ENCODE measurements around the gene LRIG1. TPM values are rescaled to one million over a fixed set of nuclear protein-coding genes. Genes with fewer than 3 reads are reported as not detected.

Gene LRIG1
- total RNA-seq, 6 experiments from 2014 or later = 15.8 to 23.2 (median 17.8) TPM

GRCh38 chr3:66392966-66393332 lies 107.9 kb downstream of the LRIG1 start:
- 80% methylated on average over 1 of the region's 2 CpGs for WGBS (ENCODE audit: insufficient coverage, low coverage, low lambda C conversion rate, missing lambda C conversion rate)
- Histone ChIP-seq H3K36me3 (peaks cover 0 to 33% (median 7%) of the 10 kb centered on the region in 4 donors), H3K27me3 (no peaks in the 10 kb centered on the region), H3K4me3 (no peak overlapping the region), H3K9me3 (no peaks in the 10 kb centered on the region), H3K27ac (no peak overlapping the region), H3K4me1 (no peaks in the 10 kb centered on the region)
- no peak for TF ChIP-seq POLR2A (IDR thresholded peaks at IDR 0.05)
- TF ChIP-seq CTCF (IDR thresholded peaks at IDR 0.05) = no peak
- intact Hi-C loops (cut with DNase I) = no loop called here
- ATAC-seq (no peak), DNase-seq (no peak)

- DNase-seq (no peak), ATAC-seq (no peak)
- Histone ChIP-seq H3K36me3 (peaks cover 0 to 29% (median 7%) of the 10 kb centered on the region in 4 donors), H3K4me1 (no peaks in the 10 kb centered on the region), H3K9me3 (no peaks in the 10 kb centered on the region), H3K27me3 (no peaks in the 10 kb centered on the region), H3K27ac (no peak overlapping the region), H3K4me3 (no peak overlapping the region)
- TF ChIP-seq CTCF (IDR thresholded peaks at IDR 0.05) = no peak
- no peak for TF ChIP-seq POLR2A (IDR thresholded peaks at IDR 0.05)
- intact Hi-C loops (cut with DNase I) = no loop called here
- WGBS (ENCODE audit: insufficient coverage, low coverage, low lambda C conversion rate, missing lambda C conversion rate) = 87% methylated on average over 3 of the region's 3 CpGs
Observed at GRCh38 chr3:66392512-66392911, 108.3 kb downstream of the LRIG1 start.

GRCh38 chr3:66390013-66390412 lies 110.8 kb downstream of the LRIG1 start:
- no peak overlapping the region for H3K4me3 ChIP-seq
- no peak for DNase-seq
- no peaks in the 10 kb centered on the region for H3K9me3 ChIP-seq
- H3K4me1 ChIP-seq = no peaks in the 10 kb centered on the region
- no peak for ATAC-seq
- peaks cover 0 to 25% (median 12%) of the 10 kb centered on the region in 4 donors for H3K36me3 ChIP-seq
- TF ChIP-seq POLR2A (IDR thresholded peaks at IDR 0.05) = no peak
- no peak for TF ChIP-seq CTCF (IDR thresholded peaks at IDR 0.05)
- intact Hi-C loops (cut with DNase I) = no loop called here
- H3K27ac ChIP-seq = no peak overlapping the region
- no peaks in the 10 kb centered on the region for H3K27me3 ChIP-seq

- intact Hi-C loops (cut with DNase I) = no loop called here
- Histone ChIP-seq H3K4me1 (no peaks in the 10 kb centered on the region), H3K27ac (no peak overlapping the region), H3K4me3 (no peak overlapping the region), H3K36me3 (peaks cover 0 to 39% (median 20%) of the 10 kb centered on the region in 4 donors), H3K27me3 (no peaks in the 10 kb centered on the region), H3K9me3 (no peaks in the 10 kb centered on the region)
- WGBS (ENCODE audit: insufficient coverage, low coverage, low lambda C conversion rate, missing lambda C conversion rate) = 83% methylated on average over 5 of the region's 7 CpGs
- ATAC-seq = no peak
- TF ChIP-seq CTCF (IDR thresholded peaks at IDR 0.05) (no peak), POLR2A (IDR thresholded peaks at IDR 0.05) (no peak)
- no peak for DNase-seq
Observed at GRCh38 chr3:66386925-66387650, 113.7 kb downstream of the LRIG1 start.
